OCI-LY1 (cell line): ENCODE results near the gene HAO2.

Experiments
- H2AFZ ChIP-seq: fragments of 200-600 bp; sonication (generic), shearing (Covaris generic); 2 replicates; pipeline ENCODE4 v1.6.0; 2014; ENCODE audit warnings: antibody characterized with exemption, mild to moderate bottlenecking, low read length
- H3F3A ChIP-seq: fragments of 200-600 bp; sonication (generic), shearing (Covaris generic); 2 replicates; pipeline ENCODE4 v1.6.0; 2014; ENCODE audit warnings: mild to moderate bottlenecking, antibody characterized with exemption, low read length, moderate library complexity; ENCODE audit not compliant: insufficient read depth
- H3K27ac ChIP-seq: fragments of 200-600 bp; sonication (generic); 2 replicates; pipeline ENCODE4 v1.5.1; 2014; ENCODE audit warnings: low read length, mixed run types, mild to moderate bottlenecking, low read depth; ENCODE audit not compliant: poor library complexity, severe bottlenecking
- H3K27me3 ChIP-seq: fragments of 200-600 bp; sonication (generic); 2 replicates; pipeline ENCODE4 v1.6.0; 2014; ENCODE audit warnings: antibody characterized with exemption, mild to moderate bottlenecking, low read length, moderate library complexity; ENCODE audit not compliant: insufficient read depth
- H3K36me3 ChIP-seq: fragments of 200-600 bp; sonication (generic); 2 replicates; pipeline ENCODE4 v1.6.1; 2014; ENCODE audit warnings: mild to moderate bottlenecking, antibody characterized with exemption, low read length, moderate library complexity, mixed read lengths; ENCODE audit not compliant: insufficient read depth
- H3K4me1 ChIP-seq: fragments of 200-600 bp; sonication (generic); 2 replicates; pipeline ENCODE4 v1.5.1; 2014; ENCODE audit warnings: mild to moderate bottlenecking, low read length, moderate library complexity; ENCODE audit not compliant: insufficient read depth, severe bottlenecking
- H3K4me2 ChIP-seq: fragments of 200-600 bp; sonication (generic), shearing (Covaris generic); 2 replicates; pipeline ENCODE4 v1.6.1; 2014; ENCODE audit warnings: low read length
- H3K4me3 ChIP-seq: fragments of 200-600 bp; sonication (generic); 2 replicates; pipeline ENCODE4 v1.5.1; 2014; ENCODE audit warnings: low read length, low read depth, mild to moderate bottlenecking, mixed read lengths; ENCODE audit not compliant: poor library complexity, severe bottlenecking
- H3K79me2 ChIP-seq: fragments of 200-600 bp; shearing (Covaris generic); 2 replicates; pipeline ENCODE4 v1.6.1; 2016; ENCODE audit warnings: mixed run types, low read length, mixed read lengths; ENCODE audit not compliant: insufficient read depth
- H3K9ac ChIP-seq: fragments of 200-600 bp; sonication (generic), shearing (Covaris generic); 2 replicates; pipeline ENCODE4 v1.6.1; 2014; ENCODE audit warnings: mild to moderate bottlenecking, low read length, mixed read lengths
- H3K9me2 ChIP-seq: fragments of 200-600 bp; sonication (generic), shearing (Covaris generic); 2 replicates; pipeline ENCODE4 v1.6.1; 2014; ENCODE audit warnings: low read depth, mild to moderate bottlenecking, low read length, mixed read lengths
- H3K9me3 ChIP-seq: fragments of 200-600 bp; shearing (Covaris generic); 2 replicates; pipeline ENCODE4 v1.6.1; 2014; ENCODE audit warnings: low read length, mixed read lengths
- H4K20me1 ChIP-seq: fragments of 200-600 bp; sonication (generic), shearing (Covaris generic); 2 replicates; pipeline ENCODE4 v1.6.0; 2016; ENCODE audit warnings: mild to moderate bottlenecking, low read length; ENCODE audit not compliant: insufficient read depth
- EZH2 ChIP-seq: fragments of 200-600 bp; sonication (generic), shearing (Covaris generic); IDR thresholded peaks from 2 replicates; pipeline ENCODE4 v1.8.0; 2017; ENCODE audit warnings: borderline replicate concordance, mixed run types, mild to moderate bottlenecking, antibody characterized with exemption, low read length, moderate library complexity, mixed read lengths
- TF ChIP-seq, protein P1 (sequence below): fragments of 200-600 bp; sonication (generic), shearing (Covaris generic); IDR thresholded peaks from 2 replicates; pipeline ENCODE4 v1.5.1; 2017; ENCODE audit warnings: mild to moderate bottlenecking, antibody characterized with exemption, low read length, moderate library complexity, mixed read lengths

Gene HAO2

DNA sequence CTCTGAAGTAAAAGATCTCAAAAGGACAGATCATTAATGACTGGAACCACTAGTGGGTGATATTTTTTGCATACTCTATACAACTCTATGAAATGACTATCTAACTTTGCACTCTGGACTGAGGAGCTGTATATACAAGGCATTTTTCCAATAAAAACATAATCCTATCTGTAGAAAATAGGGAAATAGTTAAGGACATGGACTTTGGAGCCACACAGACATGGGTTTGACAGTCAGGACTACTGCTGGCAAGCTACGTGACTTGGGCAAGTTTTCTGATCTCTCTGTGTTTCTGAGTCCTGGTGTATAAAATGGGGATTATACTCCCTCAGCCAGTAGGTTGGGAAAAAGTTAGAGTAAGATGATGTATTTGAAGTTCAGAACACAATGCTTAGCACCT is 25.5 kb downstream of the HAO2 start:
- TF ChIP-seq, protein P1, sequence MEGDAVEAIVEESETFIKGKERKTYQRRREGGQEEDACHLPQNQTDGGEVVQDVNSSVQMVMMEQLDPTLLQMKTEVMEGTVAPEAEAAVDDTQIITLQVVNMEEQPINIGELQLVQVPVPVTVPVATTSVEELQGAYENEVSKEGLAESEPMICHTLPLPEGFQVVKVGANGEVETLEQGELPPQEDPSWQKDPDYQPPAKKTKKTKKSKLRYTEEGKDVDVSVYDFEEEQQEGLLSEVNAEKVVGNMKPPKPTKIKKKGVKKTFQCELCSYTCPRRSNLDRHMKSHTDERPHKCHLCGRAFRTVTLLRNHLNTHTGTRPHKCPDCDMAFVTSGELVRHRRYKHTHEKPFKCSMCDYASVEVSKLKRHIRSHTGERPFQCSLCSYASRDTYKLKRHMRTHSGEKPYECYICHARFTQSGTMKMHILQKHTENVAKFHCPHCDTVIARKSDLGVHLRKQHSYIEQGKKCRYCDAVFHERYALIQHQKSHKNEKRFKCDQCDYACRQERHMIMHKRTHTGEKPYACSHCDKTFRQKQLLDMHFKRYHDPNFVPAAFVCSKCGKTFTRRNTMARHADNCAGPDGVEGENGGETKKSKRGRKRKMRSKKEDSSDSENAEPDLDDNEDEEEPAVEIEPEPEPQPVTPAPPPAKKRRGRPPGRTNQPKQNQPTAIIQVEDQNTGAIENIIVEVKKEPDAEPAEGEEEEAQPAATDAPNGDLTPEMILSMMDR, result no peak
- no peak for TF ChIP-seq EZH2
- Histone ChIP-seq H3K4me1 (no peaks in the 10 kb centered on the region), H3K79me2 (no peaks in the 10 kb centered on the region), H4K20me1 (no peaks in the 10 kb centered on the region), H3K9me3 (no peaks in the 10 kb centered on the region), H3K36me3 (no peaks in the 10 kb centered on the region), H3K27ac (no peak overlapping the region), H3K9ac (no peak overlapping the region), H3K9me2 (no peaks in the 10 kb centered on the region), H3K27me3 (no peaks in the 10 kb centered on the region), H3F3A (no peaks in the 10 kb centered on the region), H3K4me3 (no peak overlapping the region), H2AFZ (no peak overlapping the region), H3K4me2 (no peak overlapping the region)

DNA sequence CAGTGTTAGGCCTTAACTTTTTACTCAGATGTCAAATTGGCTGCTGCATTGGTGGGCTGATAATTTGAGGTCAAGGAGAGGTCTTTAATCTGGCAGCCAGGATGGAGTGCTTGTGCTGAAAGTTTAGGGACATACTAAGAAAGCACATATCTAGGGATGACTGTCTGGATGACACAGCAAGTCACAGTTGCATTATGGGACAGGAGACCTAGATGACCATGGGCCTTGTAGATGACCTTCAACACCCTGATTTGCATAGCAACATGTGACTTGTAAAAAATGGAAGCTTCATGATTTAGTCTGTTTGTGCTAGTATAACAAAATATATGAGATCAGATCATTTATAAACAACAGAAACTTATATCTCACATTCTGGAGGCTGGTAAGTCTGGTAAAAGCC is 28.4 kb downstream of the HAO2 start:
- TF ChIP-seq, protein P1, result no peak
- no peak for TF ChIP-seq EZH2
- H3K4me3 ChIP-seq, result no peak overlapping the region
- H3K4me2 ChIP-seq, result no peak overlapping the region
- no peak overlapping the region for H2AFZ ChIP-seq
- H3K4me1 ChIP-seq, result no peaks in the 10 kb centered on the region
- no peaks in the 10 kb centered on the region for H4K20me1 ChIP-seq
- H3F3A ChIP-seq, result no peaks in the 10 kb centered on the region
- no peaks in the 10 kb centered on the region for H3K36me3 ChIP-seq
- no peak overlapping the region for H3K9ac ChIP-seq
- H3K9me3 ChIP-seq, result no peaks in the 10 kb centered on the region
- no peak overlapping the region for H3K27ac ChIP-seq
- H3K79me2 ChIP-seq, result no peaks in the 10 kb centered on the region
- H3K9me2 ChIP-seq, result no peaks in the 10 kb centered on the region
- no peaks in the 10 kb centered on the region for H3K27me3 ChIP-seq

DNA sequence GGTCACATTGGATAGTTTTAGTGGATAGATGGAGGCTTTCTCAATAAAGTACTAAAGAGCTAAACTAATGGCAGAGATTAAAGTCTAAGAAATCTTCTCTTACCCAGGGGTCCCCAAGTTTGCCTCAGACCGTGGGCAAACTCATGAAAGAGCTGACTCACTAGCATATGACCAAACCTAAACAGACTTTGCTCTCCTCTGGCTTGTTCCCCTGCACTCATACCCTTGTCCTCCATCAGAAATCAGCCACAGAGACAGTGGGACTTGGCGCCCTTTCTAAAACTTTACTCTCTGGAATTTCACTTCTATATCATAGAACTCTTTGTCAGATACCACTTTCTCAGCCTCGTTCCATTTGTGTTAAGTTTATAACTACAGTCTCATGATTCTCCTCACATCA is 29.4 kb downstream of the HAO2 start:
- Histone ChIP-seq H4K20me1 (no peaks in the 10 kb centered on the region), H3K4me2 (no peak overlapping the region), H3K27ac (no peak overlapping the region), H3K4me1 (no peaks in the 10 kb centered on the region), H3K79me2 (no peaks in the 10 kb centered on the region), H3K27me3 (no peaks in the 10 kb centered on the region), H2AFZ (no peak overlapping the region), H3K4me3 (no peak overlapping the region), H3K9me2 (no peaks in the 10 kb centered on the region), H3F3A (no peaks in the 10 kb centered on the region), H3K36me3 (no peaks in the 10 kb centered on the region), H3K9ac (no peak overlapping the region), H3K9me3 (no peaks in the 10 kb centered on the region)
- TF ChIP-seq, protein P1, result no peak
- TF ChIP-seq EZH2, result no peak
